Esophagus squamous epithelium (tissue), 5 donors: ENCODE results near the gene KLHL29. TPM values are rescaled to one million over a fixed set of nuclear protein-coding genes. Genes with fewer than 3 reads are reported as not detected.
A peak's percentile ranks its signal among the peaks of the same experiment; 100 is the strongest.

Experiments
- DNase-seq: peaks from one replicate; lab custom pipeline; 2025; lab: John Stamatoyannopoulos, UW
- H3K27ac ChIP-seq, 4 donors: fragments of 200-600 bp; sonication (generic); one replicate each; pipeline ENCODE4 v1.5.1; 2016 to 2019; ENCODE audit warnings: mild to moderate bottlenecking in 1 of 4
- H3K27me3 ChIP-seq, 4 donors: fragments of 200-600 bp; sonication (generic); 1 replicate in 3 of 4; 2 replicates in 1 of 4; pipeline versions ENCODE4 v1.5.1 to v1.6.0; 2017 to 2021; ENCODE audit warnings: antibody characterized with exemption in 1 of 4
- H3K36me3 ChIP-seq, 3 donors: fragments of 200-600 bp; sonication (generic); one replicate each; pipeline ENCODE4 v1.5.1; 2016 to 2019
- H3K4me1 ChIP-seq, 3 donors: fragments of 200-600 bp; sonication (generic); one replicate each; pipeline ENCODE4 v1.5.1; 2017 to 2019
- H3K4me3 ChIP-seq, 4 donors: fragments of 200-600 bp; sonication (generic); 1 replicate in 3 of 4; 2 replicates in 1 of 4; pipeline ENCODE4 v1.5.1; 2016 to 2019; ENCODE audit warnings: mild to moderate bottlenecking in 2 of 4, moderate library complexity in 1 of 4
- H3K9me3 ChIP-seq, 3 donors: fragments of 200-600 bp; sonication (generic); one replicate each; pipeline ENCODE4 v1.5.1; 2016 to 2019
- CTCF ChIP-seq, 6 experiments: fragments of 450-650 bp in 4 of 6; fragments of 200-600 bp in 2 of 6; sonication (generic) in 2 of 6; IDR thresholded peaks; one replicate each; pipeline ENCODE4 v1.5.1; 2016 to 2019; ENCODE audit warnings: antibody characterized with exemption in 6 of 6, mild to moderate bottlenecking in 4 of 6, moderate library complexity in 4 of 6
- POLR2A ChIP-seq, 4 donors: fragments of 450-650 bp; IDR thresholded peaks; one replicate each; pipeline ENCODE4 v1.6.1; 2017; ENCODE audit warnings: antibody characterized with exemption in 4 of 4, mild to moderate bottlenecking in 4 of 4, moderate library complexity in 3 of 4
- WGBS, 2 donors: methylation state at CpG; one replicate each; pipeline ENCODE4 v1.1.5; 2018; 5-methylcytosine and 5-hydroxymethylcytosine counted together
- intact Hi-C: fragments of 100-400 bp; cut with DNase I; formaldehyde crosslinking; loops from one replicate; pipeline ENCODE4 v1.15.0; 2022
- total RNA-seq, 4 donors: library from RNA; depleted of rRNA; stranded (reverse); fragments of >200 nt; gene quantifications; one replicate each; pipeline ENCODE4 v1.1.0, GENCODE V29; 2016
- donor health status: DM: yes; HTN: yes; CAD: no.

KLHL29 gene
- total RNA-seq, 4 donors from 2014 or later = 3.4 to 11.8 (median 5.9) TPM

GRCh38 chr2:23698721-23699579 lies 314.0 kb downstream of the KLHL29 start:
- Histone ChIP-seq H3K36me3 (peaks cover 0 to 89% (median 0%) of the 10 kb centered on the region in 3 donors), H3K4me3 (no peak overlapping the region), H3K4me1 (peaks cover 7 to 23% (median 7%) of the 10 kb centered on the region in 3 donors), H3K27me3 (no peaks in the 10 kb centered on the region), H3K9me3 (no peaks in the 10 kb centered on the region), H3K27ac (peak overlapping the region in 1 of 4 donors; percentile 28)
- DNase-seq = no peak
- no peak for TF ChIP-seq CTCF (IDR thresholded peaks at IDR 0.05)
- no peak for TF ChIP-seq POLR2A (IDR thresholded peaks at IDR 0.05)
- 66 to 80% methylated on average over 12 of the region's 17 CpGs for WGBS, 2 donors
- intact Hi-C loops = no loop called here

GRCh38 chr2:23699580-23699925 lies 314.6 kb downstream of the KLHL29 start:
- Histone ChIP-seq H3K27me3 (no peaks in the 10 kb centered on the region), H3K36me3 (peaks cover 0 to 89% (median 0%) of the 10 kb centered on the region in 3 donors), H3K9me3 (no peaks in the 10 kb centered on the region), H3K27ac (peak overlapping the region in 1 of 4 donors; percentile 28), H3K4me3 (no peak overlapping the region), H3K4me1 (peaks cover 7 to 23% (median 7%) of the 10 kb centered on the region in 3 donors)
- no peak for TF ChIP-seq POLR2A (IDR thresholded peaks at IDR 0.05)
- no peak for TF ChIP-seq CTCF (IDR thresholded peaks at IDR 0.05)
- 87 to 90% methylated on average over 5 of the region's 5 CpGs for WGBS, 2 donors
- intact Hi-C loops = no loop called here
- DNase-seq = no peak

GRCh38 chr2:23700627-23701026 lies 315.6 kb downstream of the KLHL29 start:
- peaks cover 0 to 88% (median 0%) of the 10 kb centered on the region in 3 donors for H3K36me3 ChIP-seq
- no peak for DNase-seq
- H3K27me3 ChIP-seq = no peaks in the 10 kb centered on the region
- no peaks in the 10 kb centered on the region for H3K9me3 ChIP-seq
- intact Hi-C loops = no loop called here
- H3K4me3 ChIP-seq = no peak overlapping the region
- H3K4me1 ChIP-seq = peaks cover 7 to 23% (median 7%) of the 10 kb centered on the region in 3 donors
- WGBS, 2 donors = 87% methylated on average over 5 of the region's 5 CpGs
- no peak overlapping the region for H3K27ac ChIP-seq
- no peak for TF ChIP-seq CTCF (IDR thresholded peaks at IDR 0.05)
- no peak for TF ChIP-seq POLR2A (IDR thresholded peaks at IDR 0.05)

- H3K36me3 ChIP-seq = peaks cover 0 to 88% (median 0%) of the 10 kb centered on the region in 3 donors
- no peak for DNase-seq
- intact Hi-C loops = no loop called here
- TF ChIP-seq CTCF (IDR thresholded peaks at IDR 0.05) = no peak
- no peak for TF ChIP-seq POLR2A (IDR thresholded peaks at IDR 0.05)
- H3K9me3 ChIP-seq = no peaks in the 10 kb centered on the region
- WGBS, 2 donors = 95% methylated on average over 10 to 16 of the region's 17 CpGs
- H3K27ac ChIP-seq = no peak overlapping the region
- peaks cover 7 to 17% (median 11%) of the 10 kb centered on the region in 3 donors for H3K4me1 ChIP-seq
- H3K4me3 ChIP-seq = no peak overlapping the region
- H3K27me3 ChIP-seq = no peaks in the 10 kb centered on the region
Measured at GRCh38 chr2:23703037-23703582, 318.1 kb downstream of the KLHL29 start.
